Placental epithelial cell (primary cell): ENCODE results near the gene THADA. TPM values are rescaled to one million over a fixed set of nuclear protein-coding genes. Genes with fewer than 3 reads are reported as not detected.

Experiments used
- small RNA-seq: library from RNA; depleted of rRNA; stranded (forward); fragments of <200 nt; gene quantifications from one replicate; pipeline ENCODE3, GENCODE V24; 2012
- total RNA-seq: library from RNA; depleted of rRNA; stranded (reverse); fragments of >200 nt; gene quantifications from 2 replicates; pipeline ENCODE4 v1.2.3, GENCODE V29; 2012

The THADA gene
- 24.7 and 32.1 TPM in 2 replicates for total RNA-seq

DNA sequence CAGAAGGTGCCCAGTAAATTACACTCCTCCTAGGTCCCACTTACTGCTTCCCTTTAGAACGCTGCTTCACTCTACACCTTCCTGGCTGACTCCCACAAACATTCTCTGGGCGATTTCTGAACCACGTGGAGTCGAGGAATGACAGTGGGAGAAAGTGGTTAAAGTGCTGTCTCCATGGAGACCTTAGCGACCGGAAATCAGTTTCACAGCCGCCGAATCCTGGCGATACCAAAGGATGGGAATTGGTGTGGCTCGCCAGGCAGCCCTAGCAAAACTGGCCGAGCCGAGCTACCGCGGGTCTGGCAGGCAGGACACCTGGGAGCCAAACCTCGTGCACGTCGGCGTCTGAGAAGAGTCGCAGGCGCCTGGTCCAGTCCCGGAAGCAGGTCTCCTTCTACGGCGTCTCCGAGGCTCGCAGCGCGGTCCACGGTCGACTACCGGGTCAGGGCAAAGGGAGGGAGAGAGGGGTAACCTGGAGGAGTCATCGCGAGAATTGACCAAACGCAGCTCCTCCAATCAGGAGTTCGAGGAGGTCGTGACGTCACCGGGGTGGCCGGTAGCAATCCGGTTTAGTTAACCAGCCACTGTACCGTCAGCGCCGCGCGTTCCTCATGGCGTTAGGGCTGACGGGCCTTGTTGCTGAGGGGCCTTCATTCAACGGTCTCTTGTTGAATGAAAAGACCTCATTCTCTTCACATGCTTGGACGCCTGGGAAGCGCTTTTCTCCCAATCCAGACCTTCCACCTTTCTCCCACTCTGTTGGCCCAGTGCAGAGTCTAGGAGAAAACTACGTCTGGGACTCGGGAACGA, at the start of gene THADA:
Gene THADA (minus strand): TSS at position 436 of the 810 bp plus-strand sequence. CDS start 3,646 bp downstream, outside the sequence.

GRCh38 chr2:43637030-43637803, 41.4 kb upstream of the THADA start, which contains the start of gene PLEKHH2:
Gene PLEKHH2, plus strand, starts transcription at chr2:43637260. Its CDS starts 7,414 bp downstream, at chr2:43644674.

GRCh38 chr2:43226558-43226954, 369.3 kb downstream of the THADA start, which contains the start of gene ZFP36L2:
Gene ZFP36L2, minus strand, starts transcription at chr2:43226606. Its CDS starts 291 bp downstream, at chr2:43226315.

Small RNA genes lying within 50 kb of the gene (small RNA-seq; reads per million reads assigned to genes)
- gene RF00019, result not detected
- gene RN7SL531P, result not detected
- gene RNU6-958P, result 0.23 reads per million

Other genes with a start within 250 kb of the THADA start
- 1.2 and 1.8 TPM in 2 replicates for gene PLEKHH2, start 41.2 kb upstream of the THADA start, total RNA-seq
- 1.2 and 1.3 TPM in 2 replicates for gene C1GALT1C1L, start 80.4 kb upstream of the THADA start, total RNA-seq
- 13.9 and 19.6 TPM in 2 replicates for gene DYNC2LI1, start 178.0 kb upstream of the THADA start, total RNA-seq
- gene ABCG5, start 242.8 kb upstream of the THADA start, total RNA-seq, result not detected in 2 replicates
- gene ABCG8, start 242.9 kb upstream of the THADA start, total RNA-seq, result not detected in 2 replicates